Mesothelial cell of epicardium (in vitro differentiated cells): ENCODE data around the gene LTO1. TPM values are rescaled to one million over a fixed set of nuclear protein-coding genes. Genes with fewer than 3 reads are reported as not detected.
A peak's percentile ranks its signal among the peaks of the same experiment; 100 is the strongest.

Source experiments
- DNase-seq, 2 experiments: peaks; one replicate each; pipeline ENCODE4 v3.0.0; 2021; ENCODE audit warnings: low spot score in 2 of 2; ENCODE audit not compliant: unreplicated experiment in 2 of 2
- H3K27ac Mint-ChIP-seq: 2 replicates; pipeline ENCODE4 v1.8.0; 2021; ENCODE audit warnings: mixed read lengths
- H3K27me3 Mint-ChIP-seq: 2 replicates; pipeline ENCODE4 v1.8.0; 2021; ENCODE audit warnings: low read depth, mixed read lengths
- H3K36me3 Mint-ChIP-seq: 2 replicates; pipeline ENCODE4 v1.8.0; 2021; ENCODE audit warnings: mixed read lengths
- H3K4me1 Mint-ChIP-seq: 2 replicates; pipeline ENCODE4 v1.8.0; 2021; ENCODE audit warnings: mixed read lengths
- H3K4me3 Mint-ChIP-seq: 2 replicates; pipeline ENCODE4 v1.8.0; 2021; ENCODE audit warnings: mild to moderate bottlenecking, moderate library complexity, mixed read lengths
- H3K9me3 Mint-ChIP-seq: 2 replicates; pipeline ENCODE4 v1.8.0; 2021; ENCODE audit warnings: mixed read lengths
- total RNA-seq: library from RNA; stranded (reverse); gene quantifications from 3 replicates; pipeline ENCODE4 v1.2.1, GENCODE V29; 2021
- TF ChIP-seq, protein P1 (sequence below): fragments of 200-600 bp; sonication (generic); IDR thresholded peaks from one replicate; pipeline ENCODE4 v1.5.0; 2021; ENCODE audit warnings: antibody characterized with exemption; ENCODE audit not compliant: unreplicated experiment

Gene LTO1
- total RNA-seq, 1 donor from 2014 or later: 31.6 TPM

DNA sequence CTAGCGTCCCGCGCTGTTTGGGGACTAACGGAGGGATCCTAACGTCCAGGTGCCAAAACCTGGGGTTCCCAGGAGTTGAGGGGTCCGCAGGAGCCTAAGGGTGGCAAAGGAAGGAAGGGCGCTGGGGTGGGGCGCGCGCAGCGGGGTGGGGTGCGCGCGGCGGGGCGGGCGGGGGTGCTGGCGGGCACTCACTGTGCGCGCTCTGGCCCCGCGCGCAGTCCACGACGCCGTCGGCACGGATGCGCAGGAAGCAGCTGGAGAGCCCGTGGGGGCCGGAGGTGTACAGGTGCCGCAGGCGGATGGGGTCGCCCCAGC lies 28.3 kb upstream of the LTO1 start:
- Mint-ChIP-seq H3K27ac (no peak overlapping the region), H3K9me3 (no peaks in the 10 kb centered on the region), H3K27me3 (peaks cover 80% of the 10 kb centered on the region), H3K4me3 (peak overlapping the region; percentile 24), H3K4me1 (peaks cover 21% of the 10 kb centered on the region), H3K36me3 (no peaks in the 10 kb centered on the region)
- DNase-seq: no peak
- TF ChIP-seq, protein P1, sequence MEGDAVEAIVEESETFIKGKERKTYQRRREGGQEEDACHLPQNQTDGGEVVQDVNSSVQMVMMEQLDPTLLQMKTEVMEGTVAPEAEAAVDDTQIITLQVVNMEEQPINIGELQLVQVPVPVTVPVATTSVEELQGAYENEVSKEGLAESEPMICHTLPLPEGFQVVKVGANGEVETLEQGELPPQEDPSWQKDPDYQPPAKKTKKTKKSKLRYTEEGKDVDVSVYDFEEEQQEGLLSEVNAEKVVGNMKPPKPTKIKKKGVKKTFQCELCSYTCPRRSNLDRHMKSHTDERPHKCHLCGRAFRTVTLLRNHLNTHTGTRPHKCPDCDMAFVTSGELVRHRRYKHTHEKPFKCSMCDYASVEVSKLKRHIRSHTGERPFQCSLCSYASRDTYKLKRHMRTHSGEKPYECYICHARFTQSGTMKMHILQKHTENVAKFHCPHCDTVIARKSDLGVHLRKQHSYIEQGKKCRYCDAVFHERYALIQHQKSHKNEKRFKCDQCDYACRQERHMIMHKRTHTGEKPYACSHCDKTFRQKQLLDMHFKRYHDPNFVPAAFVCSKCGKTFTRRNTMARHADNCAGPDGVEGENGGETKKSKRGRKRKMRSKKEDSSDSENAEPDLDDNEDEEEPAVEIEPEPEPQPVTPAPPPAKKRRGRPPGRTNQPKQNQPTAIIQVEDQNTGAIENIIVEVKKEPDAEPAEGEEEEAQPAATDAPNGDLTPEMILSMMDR: no peak

DNA sequence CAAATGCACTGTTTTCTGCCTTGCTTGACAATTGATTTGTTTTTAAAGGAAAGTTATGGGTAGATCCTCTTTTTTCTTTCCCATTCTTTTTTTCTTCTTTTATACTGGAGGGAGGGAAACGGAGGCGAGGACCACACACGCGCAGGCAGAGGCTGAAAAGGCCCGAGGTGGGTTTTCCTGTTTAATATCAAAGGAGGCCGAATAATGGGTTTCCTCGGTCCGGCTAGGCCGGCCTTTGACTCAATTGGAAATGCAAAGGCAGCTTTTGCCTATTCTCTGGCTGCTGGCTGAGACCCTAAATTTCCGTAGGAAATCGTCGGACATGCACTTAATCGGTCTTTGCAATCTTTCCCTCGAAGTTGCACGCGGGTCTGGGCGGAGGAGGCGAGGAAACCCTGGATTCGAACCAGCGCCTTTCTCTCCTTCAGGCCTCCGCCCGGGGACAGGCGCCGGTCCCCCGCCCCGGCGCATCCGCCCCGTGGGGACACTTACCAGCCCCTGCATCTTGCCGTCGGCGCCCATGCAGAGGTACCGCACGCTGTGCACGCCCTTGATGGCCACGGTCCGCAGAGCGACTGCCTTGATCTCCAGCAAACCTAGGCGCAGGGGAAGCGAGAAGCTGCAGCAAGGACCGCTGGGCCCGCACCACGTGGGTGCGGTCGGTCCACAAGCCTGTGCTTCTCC lies 27.8 kb upstream of the LTO1 start:
- TF ChIP-seq, protein P1: no peak
- Mint-ChIP-seq H3K4me1 (peaks cover 21% of the 10 kb centered on the region), H3K27ac (no peak overlapping the region), H3K9me3 (no peaks in the 10 kb centered on the region), H3K36me3 (no peaks in the 10 kb centered on the region), H3K4me3 (peak overlapping the region; percentile 24), H3K27me3 (peaks cover 82% of the 10 kb centered on the region)
- DNase-seq: no peak

DNA sequence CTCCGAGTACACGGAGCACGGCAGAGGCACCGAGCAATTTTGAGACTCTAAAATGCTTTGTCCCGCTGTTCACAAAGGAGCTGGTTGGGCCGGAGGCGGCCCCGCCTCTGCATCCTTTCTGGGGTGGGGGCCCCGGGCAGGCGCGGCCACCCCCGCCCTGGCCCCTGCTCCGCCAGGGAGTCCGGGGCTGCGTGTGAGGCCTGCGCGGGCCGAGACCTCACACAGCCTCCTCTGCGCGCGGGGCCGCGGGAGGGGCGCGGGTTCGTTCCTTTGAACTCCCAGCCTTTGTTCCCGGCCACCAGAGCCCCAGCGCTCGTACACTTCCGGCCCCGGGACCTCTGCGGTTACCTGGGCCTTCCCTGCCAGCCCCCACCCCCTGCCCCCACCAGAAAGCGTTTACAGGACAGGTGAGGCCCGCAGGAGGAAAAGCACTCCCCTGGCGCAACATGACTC lies 27.1 kb upstream of the LTO1 start:
- Mint-ChIP-seq H3K4me1 (peaks cover 20% of the 10 kb centered on the region), H3K4me3 (no peak overlapping the region), H3K36me3 (no peaks in the 10 kb centered on the region), H3K9me3 (no peaks in the 10 kb centered on the region), H3K27me3 (peaks cover 79% of the 10 kb centered on the region), H3K27ac (no peak overlapping the region)
- DNase-seq: no peak
- TF ChIP-seq, protein P1: no peak

DNA sequence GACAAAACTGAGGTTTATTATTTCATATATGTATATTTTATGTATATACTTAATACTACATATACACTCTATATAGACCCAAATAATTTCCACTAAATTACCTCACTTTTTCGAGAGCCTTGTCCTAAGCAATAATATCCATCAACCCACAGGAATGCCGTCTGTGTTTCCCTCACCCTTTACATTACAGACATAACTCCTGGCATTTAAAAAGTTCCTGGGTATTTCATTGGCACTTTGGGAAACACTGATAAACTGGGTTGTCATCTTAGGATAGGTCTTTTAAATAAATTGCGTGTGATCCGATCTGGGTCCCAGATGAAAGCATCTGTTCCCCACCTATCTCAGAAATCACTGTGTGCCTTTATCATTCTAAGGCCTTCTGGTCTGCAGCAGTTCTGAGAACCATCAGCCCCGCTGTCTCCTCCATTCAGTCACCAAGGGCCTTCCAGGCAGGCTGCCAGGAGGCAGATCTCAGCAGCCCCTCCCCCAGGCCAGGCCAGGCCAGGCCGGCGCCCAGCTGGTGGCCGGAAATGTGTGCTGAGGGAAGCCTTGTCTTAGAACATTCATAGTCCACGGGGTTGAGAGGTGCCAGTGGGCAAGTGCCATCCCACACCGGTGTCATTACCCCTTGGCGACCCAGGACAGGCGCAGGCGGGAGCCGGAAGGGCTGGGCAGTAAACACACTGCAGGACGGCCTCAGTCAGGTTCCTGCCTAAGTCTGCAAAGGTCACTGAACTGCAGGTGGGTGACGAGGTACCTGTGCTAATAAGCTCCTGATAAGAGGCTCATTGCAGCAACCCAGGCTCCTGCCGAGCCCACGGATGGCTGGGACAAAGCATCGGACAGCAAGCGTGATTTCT lies 25.4 kb upstream of the LTO1 start:
- Mint-ChIP-seq H3K36me3 (no peaks in the 10 kb centered on the region), H3K9me3 (no peaks in the 10 kb centered on the region), H3K27ac (peak overlapping the region; percentile 36), H3K4me3 (no peak overlapping the region), H3K27me3 (peaks cover 68% of the 10 kb centered on the region), H3K4me1 (peaks cover 18% of the 10 kb centered on the region)
- peak; percentile 49 to 70 for DNase-seq
- TF ChIP-seq, protein P1: no peak

DNA sequence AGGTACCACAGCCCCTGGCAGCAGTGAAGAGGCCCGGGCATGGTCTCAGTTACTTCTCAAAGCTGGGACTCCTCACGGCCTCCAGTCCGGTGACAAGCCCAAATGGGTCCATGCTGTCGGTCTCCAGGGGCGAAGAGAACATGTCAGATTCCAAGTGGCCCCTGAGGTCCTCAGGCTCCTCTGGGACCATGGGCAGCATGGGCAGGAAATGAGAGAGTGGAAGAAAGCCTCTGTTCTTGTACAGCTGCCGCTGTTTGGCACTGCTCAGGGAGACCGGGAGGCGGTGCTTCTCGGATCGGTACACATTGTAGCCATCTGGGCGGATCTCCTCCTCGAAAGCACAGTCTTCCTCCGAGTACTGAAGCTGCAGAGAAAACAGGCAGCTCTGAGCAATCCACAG lies 24.1 kb upstream of the LTO1 start:
- no peaks in the 10 kb centered on the region for H3K9me3 Mint-ChIP-seq
- no peak for DNase-seq
- no peak overlapping the region for H3K27ac Mint-ChIP-seq
- no peaks in the 10 kb centered on the region for H3K36me3 Mint-ChIP-seq
- TF ChIP-seq, protein P1: no peak
- H3K4me1 Mint-ChIP-seq: peaks cover 16% of the 10 kb centered on the region
- peaks cover 57% of the 10 kb centered on the region for H3K27me3 Mint-ChIP-seq
- no peak overlapping the region for H3K4me3 Mint-ChIP-seq
